ENCODE results near the gene FBXL16. TPM values are rescaled to one million over a fixed set of nuclear protein-coding genes. Genes with fewer than 3 reads are reported as not detected.

FBXL16 gene
- polyA plus RNA-seq, 1 donor (not counting 4 experiments of a cell fraction or from before 2014, with no cell fraction given): 0.81 TPM

- no peak for TF ChIP-seq EZH2 (IDR thresholded peaks at IDR 0.05; ENCODE audit: low read length)
- TF ChIP-seq, protein P1, sequence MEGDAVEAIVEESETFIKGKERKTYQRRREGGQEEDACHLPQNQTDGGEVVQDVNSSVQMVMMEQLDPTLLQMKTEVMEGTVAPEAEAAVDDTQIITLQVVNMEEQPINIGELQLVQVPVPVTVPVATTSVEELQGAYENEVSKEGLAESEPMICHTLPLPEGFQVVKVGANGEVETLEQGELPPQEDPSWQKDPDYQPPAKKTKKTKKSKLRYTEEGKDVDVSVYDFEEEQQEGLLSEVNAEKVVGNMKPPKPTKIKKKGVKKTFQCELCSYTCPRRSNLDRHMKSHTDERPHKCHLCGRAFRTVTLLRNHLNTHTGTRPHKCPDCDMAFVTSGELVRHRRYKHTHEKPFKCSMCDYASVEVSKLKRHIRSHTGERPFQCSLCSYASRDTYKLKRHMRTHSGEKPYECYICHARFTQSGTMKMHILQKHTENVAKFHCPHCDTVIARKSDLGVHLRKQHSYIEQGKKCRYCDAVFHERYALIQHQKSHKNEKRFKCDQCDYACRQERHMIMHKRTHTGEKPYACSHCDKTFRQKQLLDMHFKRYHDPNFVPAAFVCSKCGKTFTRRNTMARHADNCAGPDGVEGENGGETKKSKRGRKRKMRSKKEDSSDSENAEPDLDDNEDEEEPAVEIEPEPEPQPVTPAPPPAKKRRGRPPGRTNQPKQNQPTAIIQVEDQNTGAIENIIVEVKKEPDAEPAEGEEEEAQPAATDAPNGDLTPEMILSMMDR (optimal IDR thresholded peaks at IDR 0.05 in 1 of 3, IDR thresholded peaks at IDR 0.05 in 1 of 3, conservative IDR thresholded peaks at IDR 0.05 in 1 of 3; ENCODE audit: extremely low read depth in 1 of 3, insufficient read depth in 2 of 3, low read length in 3 of 3): no peak
- no peak for DNase-seq (ENCODE audit: low read depth, low spot score)
- Histone ChIP-seq H4K20me1 (ENCODE audit: control insufficient read depth, extremely low read depth, insufficient read depth, low read length) (peaks cover 5% of the 10 kb centered on the region), H2AFZ (ENCODE audit: control insufficient read depth, low read length) (no peak overlapping the region), H3K36me3 (ENCODE audit: control insufficient read depth in 2 of 2, extremely low read depth in 1 of 2, insufficient read depth in 2 of 2, low read length in 2 of 2) (no peaks in the 10 kb centered on the region), H3K4me3 (ENCODE audit: control insufficient read depth in 2 of 3, extremely low read depth in 1 of 3, insufficient read depth in 2 of 3, low read depth in 1 of 3, low read length in 3 of 3) (no peak overlapping the region), H3K4me2 (ENCODE audit: control insufficient read depth, extremely low read depth, insufficient read depth, low read depth, low read length) (no peak overlapping the region), H3K79me2 (ENCODE audit: control insufficient read depth, insufficient read depth, low read length) (no peaks in the 10 kb centered on the region), H3K9ac (ENCODE audit: control insufficient read depth, extremely low read depth, insufficient read depth, low read length) (no peak overlapping the region), H3K9me1 (ENCODE audit: control insufficient read depth, extremely low read depth, insufficient read depth, low read length) (no peaks in the 10 kb centered on the region), H3K4me1 (ENCODE audit: control insufficient read depth, extremely low read depth, insufficient read depth, low read length) (peaks cover 5% of the 10 kb centered on the region), H3K27ac (ENCODE audit: control insufficient read depth, insufficient read depth, low read length) (no peak overlapping the region), H3K9me3 (ENCODE audit: control insufficient read depth, low read depth, low read length) (no peaks in the 10 kb centered on the region), H3K27me3 (ENCODE audit: control insufficient read depth, extremely low read depth, insufficient read depth, low read length) (peaks cover 87% of the 10 kb centered on the region)
- FAIRE-seq: no peak
- dilution Hi-C loops (cut with MboI; ENCODE audit: extremely low pct_ligation_motif_present, low sequenced_read_pairs): no loop called here
Observed at GRCh38 chr16:707062-707538, 1.5 kb upstream of the FBXL16 start.

GRCh38 chr16:706189-707061, 824 bp upstream of the FBXL16 start:
- H4K20me1 ChIP-seq (ENCODE audit: control insufficient read depth, extremely low read depth, insufficient read depth, low read length): peaks cover 5% of the 10 kb centered on the region
- FAIRE-seq (no peak), DNase-seq (ENCODE audit: low read depth, low spot score) (no peak)
- peak overlapping the region in 1 of 3 experiments; percentile 10 for H3K4me3 ChIP-seq (ENCODE audit: control insufficient read depth in 2 of 3, extremely low read depth in 1 of 3, insufficient read depth in 2 of 3, low read depth in 1 of 3, low read length in 3 of 3)
- peaks cover 92% of the 10 kb centered on the region for H3K27me3 ChIP-seq (ENCODE audit: control insufficient read depth, extremely low read depth, insufficient read depth, low read length)
- no peak overlapping the region for H2AFZ ChIP-seq (ENCODE audit: control insufficient read depth, low read length)
- dilution Hi-C loops (cut with MboI; ENCODE audit: extremely low pct_ligation_motif_present, low sequenced_read_pairs): no loop called here
- H3K4me1 ChIP-seq (ENCODE audit: control insufficient read depth, extremely low read depth, insufficient read depth, low read length): peaks cover 2% of the 10 kb centered on the region
- H3K9me3 ChIP-seq (ENCODE audit: control insufficient read depth, low read depth, low read length): no peaks in the 10 kb centered on the region
- no peaks in the 10 kb centered on the region for H3K36me3 ChIP-seq (ENCODE audit: control insufficient read depth in 2 of 2, extremely low read depth in 1 of 2, insufficient read depth in 2 of 2, low read length in 2 of 2)
- no peaks in the 10 kb centered on the region for H3K9me1 ChIP-seq (ENCODE audit: control insufficient read depth, extremely low read depth, insufficient read depth, low read length)
- H3K9ac ChIP-seq (ENCODE audit: control insufficient read depth, extremely low read depth, insufficient read depth, low read length): no peak overlapping the region
- H3K27ac ChIP-seq (ENCODE audit: control insufficient read depth, insufficient read depth, low read length): no peak overlapping the region
- no peaks in the 10 kb centered on the region for H3K79me2 ChIP-seq (ENCODE audit: control insufficient read depth, insufficient read depth, low read length)
- no peak overlapping the region for H3K4me2 ChIP-seq (ENCODE audit: control insufficient read depth, extremely low read depth, insufficient read depth, low read depth, low read length)
- TF ChIP-seq, protein P1 (optimal IDR thresholded peaks at IDR 0.05 in 1 of 3, IDR thresholded peaks at IDR 0.05 in 1 of 3, conservative IDR thresholded peaks at IDR 0.05 in 1 of 3; ENCODE audit: extremely low read depth in 1 of 3, insufficient read depth in 2 of 3, low read length in 3 of 3): peak in 1 of 3 experiments; percentile 4
- TF ChIP-seq EZH2 (IDR thresholded peaks at IDR 0.05; ENCODE audit: low read length): peak; percentile 90

All from keratinocyte (primary cell).